ENCODE measurements around the gene CARTPT. TPM values are rescaled to one million over a fixed set of nuclear protein-coding genes. Genes with fewer than 3 reads are reported as not detected.

The CARTPT gene
- total RNA-seq, 1 experiment from 2014 or later: not detected

GRCh38 chr5:71695071-71695470 is 24.0 kb upstream of the CARTPT start:
- BruUV-seq (replicated peaks): no TSS peak
- no peaks in the 10 kb centered on the region for H3K9me3 ChIP-seq (ENCODE audit: control insufficient read depth in 1 of 2, insufficient read depth in 1 of 2, low read depth in 1 of 2, low read length in 2 of 2)
- H3K9me2 ChIP-seq (ENCODE audit: insufficient read depth): no peaks in the 10 kb centered on the region
- DNase-seq (ENCODE audit: low read depth, low spot score) (no peak), ATAC-seq (no peak)
- no peaks in the 10 kb centered on the region for H4K20me1 ChIP-seq (ENCODE audit: insufficient read depth)
- ChIA-PET RAD21 (ENCODE audit: low non-redundant PET in 1 of 2, low total read pairs in 2 of 2, uncharacterized antibody in 2 of 2, unreplicated experiment in 2 of 2) (no interaction called here), CTCF (interaction anchor here (1.0 kb wide), 1 partner anchor 18 kb away, joined by 3 read pairs; no protein-coding TSS in a partner anchor), POLR2A (no interaction called here)
- H3K36me3 ChIP-seq (ENCODE audit: control insufficient read depth in 1 of 2, insufficient read depth in 2 of 2, low read length in 2 of 2): no peaks in the 10 kb centered on the region
- H3K4me2 ChIP-seq (ENCODE audit: low read length): no peak overlapping the region
- intact Hi-C loops (cut with micrococcal nuclease): no loop called here
- no peak overlapping the region for H2AFZ ChIP-seq (ENCODE audit: low read depth, low read length, poor library complexity, severe bottlenecking)
- H3K4me1 ChIP-seq (ENCODE audit: control insufficient read depth in 1 of 2, insufficient read depth in 2 of 2, low read length in 2 of 2): no peaks in the 10 kb centered on the region
- no peak overlapping the region for H3K9ac ChIP-seq (ENCODE audit: low read length)
- H3K27me3 ChIP-seq (ENCODE audit: insufficient read depth, low read length): no peaks in the 10 kb centered on the region
- no peaks in the 10 kb centered on the region for H3K79me2 ChIP-seq (ENCODE audit: insufficient read depth, low read length)
- H3K27ac ChIP-seq (ENCODE audit: low read depth, low read length): no peak overlapping the region
- no peak for TF ChIP-seq EZH2 (IDR thresholded peaks at IDR 0.05)
- TF ChIP-seq TCF7L2 (IDR thresholded peaks at IDR 0.05; ENCODE audit: borderline replicate concordance, extremely low read depth, insufficient read depth, insufficient read length): no peak
- TF ChIP-seq ELF1 (IDR thresholded peaks at IDR 0.05; ENCODE audit: borderline replicate concordance, low read depth): no peak
- no peak for TF ChIP-seq ZBTB33 (IDR thresholded peaks at IDR 0.05; ENCODE audit: extremely low read depth, insufficient replicate concordance, low read length)
- no peak for TF ChIP-seq JUND (IDR thresholded peaks at IDR 0.05)
- TF ChIP-seq POLR2A (IDR thresholded peaks at IDR 0.05; ENCODE audit: borderline replicate concordance, extremely low read depth, insufficient read depth, insufficient read length): no peak
- no peak for TF ChIP-seq CBX3 (IDR thresholded peaks at IDR 0.05; ENCODE audit: low read depth)
- no peak for TF ChIP-seq EZH2phosphoT487 (IDR thresholded peaks at IDR 0.05; ENCODE audit: borderline replicate concordance)
- TF ChIP-seq YY1 (IDR thresholded peaks at IDR 0.05; ENCODE audit: extremely low read depth, insufficient replicate concordance, low read depth, low read length): no peak
- no peak for TF ChIP-seq POLR2AphosphoS5 (IDR thresholded peaks at IDR 0.05; ENCODE audit: low read depth, low read length)
- no peak for TF ChIP-seq SP1 (IDR thresholded peaks at IDR 0.05; ENCODE audit: low read depth)
- no peak for TF ChIP-seq ZNF274 (IDR thresholded peaks at IDR 0.05; ENCODE audit: low read depth, low read length)
- TF ChIP-seq CEBPB (IDR thresholded peaks at IDR 0.05; ENCODE audit: low read depth): no peak
- H3K4me3 ChIP-seq (replicated peaks in 1 of 2; ENCODE audit: low read depth in 1 of 2, low read length in 2 of 2): no peak overlapping the region

All from HCT116 (cell line).